Esophagus muscularis mucosa (tissue), 4 donors: Measurements from ENCODE around the gene DNAJC17. TPM values are rescaled to one million over a fixed set of nuclear protein-coding genes. Genes with fewer than 3 reads are reported as not detected.

Experiments
- DNase-seq: peaks from one replicate; pipeline ENCODE4 v3.0.0-alpha.2; 2017; ENCODE audit errors: extremely low spot score
- H3K27ac ChIP-seq, 4 donors: fragments of 200-600 bp; sonication (generic); replicated peaks in 1 of 4; 1 replicate in 3 of 4; 2 replicates in 1 of 4; pipeline ENCODE4 v1.5.1; 2016 to 2019; ENCODE audit warnings: mild to moderate bottlenecking in 1 of 4
- H3K27me3 ChIP-seq, 4 donors: fragments of 200-600 bp; sonication (generic); one replicate each; pipeline versions ENCODE4 v1.5.1 to v1.6.0; 2016 to 2019
- H3K36me3 ChIP-seq, 4 donors: fragments of 200-600 bp; sonication (generic); one replicate each; pipeline ENCODE4 v1.5.1; 2016 to 2019
- H3K4me1 ChIP-seq, 4 donors: fragments of 200-600 bp; sonication (generic); one replicate each; pipeline ENCODE4 v1.5.1; 2016 to 2019
- H3K4me3 ChIP-seq, 4 donors: fragments of 200-600 bp; sonication (generic); 1 replicate in 2 of 4; 2 replicates in 2 of 4; pipeline ENCODE4 v1.5.1; 2016 to 2019; ENCODE audit warnings: mild to moderate bottlenecking in 4 of 4, moderate library complexity in 1 of 4
- H3K9me3 ChIP-seq, 4 donors: fragments of 200-600 bp; sonication (generic); 1 replicate in 3 of 4; 2 replicates in 1 of 4; pipeline ENCODE4 v1.5.1; 2016 to 2019
- CTCF ChIP-seq, 3 experiments: fragments of 200-600 bp in 2 of 3; fragments of 450-650 bp in 1 of 3; sonication (generic) in 2 of 3; IDR thresholded peaks; one replicate each; pipeline ENCODE4 v1.5.1; 2017 to 2019; ENCODE audit warnings: antibody characterized with exemption in 3 of 3, mild to moderate bottlenecking in 2 of 3, moderate library complexity in 1 of 3
- EP300 ChIP-seq: sonication (generic); formaldehyde crosslinking; IDR thresholded peaks from one replicate; pipeline ENCODE4 v1.6.1; 2017; ENCODE audit warnings: antibody characterized with exemption
- POLR2A ChIP-seq: fragments of 450-650 bp; IDR thresholded peaks from one replicate; pipeline ENCODE4 v1.6.1; 2017; ENCODE audit warnings: antibody characterized with exemption, moderate library complexity, mild to moderate bottlenecking, low read depth
- POLR2AphosphoS5 ChIP-seq, 2 donors: sonication (generic); formaldehyde crosslinking; IDR thresholded peaks; one replicate each; pipeline ENCODE4 v1.6.1; 2017; ENCODE audit warnings: antibody characterized with exemption in 2 of 2
- WGBS: methylation state at CpG from one replicate; pipeline ENCODE4 v1.1.5; 2018; 5-methylcytosine and 5-hydroxymethylcytosine counted together
- intact Hi-C: fragments of 100-400 bp; cut with DNase I; formaldehyde crosslinking; loops from one replicate; pipeline ENCODE4 v1.15.1; 2023
- total RNA-seq, 4 donors: library from RNA; depleted of rRNA; stranded (reverse); fragments of >200 nt; gene quantifications; one replicate each; pipeline versions ENCODE4 v1.1.0 to v1.2.1, GENCODE V29; 2016

Gene DNAJC17
- total RNA-seq, 4 donors from 2014 or later: 10.0 to 23.8 (median 13.9) TPM

- Histone ChIP-seq H3K9me3 (no peaks in the 10 kb centered on the region), H3K27me3 (no peaks in the 10 kb centered on the region), H3K4me1 (peaks cover 0 to 27% (median 23%) of the 10 kb centered on the region in 4 donors), H3K4me3 (no peak overlapping the region), H3K36me3 (peaks cover 56 to 97% (median 92%) of the 10 kb centered on the region in 4 donors), H3K27ac (no peak overlapping the region)
- DNase-seq: no peak
- intact Hi-C loops: no loop called here
- 80% methylated on average over 12 of the region's 13 CpGs for WGBS
- TF ChIP-seq EP300 (no peak), CTCF (IDR thresholded peaks at IDR 0.05) (no peak), POLR2A (no peak), POLR2AphosphoS5 (IDR thresholded peaks at IDR 0.05) (no peak)
Measured at GRCh38 chr15:40772014-40772413, 35.3 kb downstream of the DNAJC17 start.

GRCh38 chr15:40771242-40771641, 36.0 kb downstream of the DNAJC17 start:
- Histone ChIP-seq H3K9me3 (no peaks in the 10 kb centered on the region), H3K4me3 (no peak overlapping the region), H3K27ac (no peak overlapping the region), H3K27me3 (no peaks in the 10 kb centered on the region), H3K36me3 (peaks cover 49 to 90% (median 86%) of the 10 kb centered on the region in 4 donors), H3K4me1 (peaks cover 0 to 27% (median 23%) of the 10 kb centered on the region in 4 donors)
- no peak for DNase-seq
- intact Hi-C loops: no loop called here
- no peak for TF ChIP-seq POLR2A
- TF ChIP-seq CTCF (IDR thresholded peaks at IDR 0.05): no peak
- no peak for TF ChIP-seq POLR2AphosphoS5 (IDR thresholded peaks at IDR 0.05)
- no peak for TF ChIP-seq EP300
- 93% methylated on average over 5 of the region's 5 CpGs for WGBS

- DNase-seq: no peak
- Histone ChIP-seq H3K36me3 (peaks cover 39 to 80% (median 76%) of the 10 kb centered on the region in 4 donors), H3K4me1 (peaks cover 0 to 36% (median 31%) of the 10 kb centered on the region in 4 donors), H3K4me3 (no peak overlapping the region), H3K9me3 (no peaks in the 10 kb centered on the region), H3K27ac (peak overlapping the region in 2 of 4 donors; percentile 42 to 63), H3K27me3 (no peaks in the 10 kb centered on the region)
- intact Hi-C loops: no loop called here
- TF ChIP-seq POLR2AphosphoS5 (IDR thresholded peaks at IDR 0.05) (no peak), POLR2A (no peak), EP300 (no peak), CTCF (IDR thresholded peaks at IDR 0.05) (no peak)
- WGBS: 93% methylated on average over 6 of the region's 17 CpGs
Measured at GRCh38 chr15:40770147-40770721, 37.0 kb downstream of the DNAJC17 start.

DNA sequence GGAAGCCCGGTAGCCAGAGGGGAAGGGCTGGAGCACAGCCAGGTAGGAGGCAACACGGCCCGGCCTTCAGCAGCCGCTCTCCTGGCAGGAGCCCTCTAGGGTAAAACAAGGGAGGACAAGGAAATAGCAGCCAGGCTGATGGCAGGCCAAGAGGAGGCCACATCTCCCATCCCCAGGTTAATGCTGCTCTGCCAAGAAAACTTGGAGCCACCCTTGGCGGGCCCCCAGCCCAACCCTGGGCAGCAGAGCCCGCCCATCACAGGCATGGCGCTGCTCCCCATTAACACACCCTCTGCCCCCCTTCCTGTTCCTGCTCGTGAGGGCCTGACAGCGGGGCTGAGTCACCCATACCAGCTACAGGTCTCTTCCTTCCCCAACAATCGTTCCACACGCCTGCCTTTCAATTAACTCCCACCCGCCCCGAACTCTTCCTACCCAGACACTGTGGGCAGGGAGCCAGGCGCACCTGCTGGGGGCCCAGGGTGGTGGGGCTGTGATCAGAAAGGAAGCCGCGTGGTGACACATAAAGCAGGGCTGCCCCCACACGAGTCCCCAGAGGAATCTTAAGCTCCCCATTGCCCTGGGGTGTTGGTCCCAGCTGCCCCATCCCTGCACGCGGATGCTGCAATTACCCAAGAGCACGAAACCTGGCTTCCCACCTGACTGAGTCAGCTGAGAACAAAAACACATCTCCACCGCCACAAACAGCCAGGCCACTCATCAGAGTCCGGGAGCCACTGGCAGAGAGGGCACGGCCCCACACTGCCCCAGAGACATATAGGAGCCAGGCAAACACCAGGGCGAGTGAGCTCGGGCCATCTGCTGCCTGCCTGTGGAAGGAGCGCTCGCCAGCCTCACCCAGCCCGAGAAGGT, 37.8 kb downstream of the DNAJC17 start, which contains the start of gene C15orf62:
Gene C15orf62, plus strand, starts transcription at position 707 of the 873 bp plus-strand sequence. CDS start 516 bp downstream, outside the sequence.
- Histone ChIP-seq H3K27me3 (no peaks in the 10 kb centered on the region), H3K4me3 (no peak within 1 kb of the TSS), H3K9me3 (no peaks in the 10 kb centered on the region), H3K27ac (peak within 1 kb of the TSS in 3 of 4 donors; percentile 38 to 63 (median 42)), H3K4me1 (peaks cover 4 to 43% (median 39%) of the 10 kb centered on the region in 4 donors), H3K36me3 (peaks cover 31 to 73% (median 69%) of the 10 kb centered on the region in 4 donors)
- DNase-seq: no peak
- no peak for TF ChIP-seq POLR2AphosphoS5 (IDR thresholded peaks at IDR 0.05)
- no peak for TF ChIP-seq POLR2A
- no peak for TF ChIP-seq CTCF (IDR thresholded peaks at IDR 0.05)
- no peak for TF ChIP-seq EP300
- intact Hi-C loops: no loop called here
- 65% methylated on average over 17 of the region's 28 CpGs for WGBS
